Fibroblast of skin of right quadriceps (primary cell): ENCODE data around the gene ANK2.
A peak's percentile ranks its signal among the peaks of the same experiment; 100 is the strongest.

Experiments
- DNase-seq: peaks from one replicate; pipeline ENCODE4 v3.0.0-alpha.2; 2013

The ANK2 gene

GRCh38 chr4:113355550-113356371 is 306.3 kb downstream of the ANK2 start:
- peak; percentile 98 for DNase-seq

GRCh38 chr4:113356453-113356852 is 307.0 kb downstream of the ANK2 start:
- no peak for DNase-seq

GRCh38 chr4:113358784-113359183 is 309.3 kb downstream of the ANK2 start:
- DNase-seq = no peak

GRCh38 chr4:113365377-113365776 is 315.9 kb downstream of the ANK2 start:
- no peak for DNase-seq

GRCh38 chr4:113368056-113368455 is 318.6 kb downstream of the ANK2 start:
- peak; percentile 93 for DNase-seq

DNA sequence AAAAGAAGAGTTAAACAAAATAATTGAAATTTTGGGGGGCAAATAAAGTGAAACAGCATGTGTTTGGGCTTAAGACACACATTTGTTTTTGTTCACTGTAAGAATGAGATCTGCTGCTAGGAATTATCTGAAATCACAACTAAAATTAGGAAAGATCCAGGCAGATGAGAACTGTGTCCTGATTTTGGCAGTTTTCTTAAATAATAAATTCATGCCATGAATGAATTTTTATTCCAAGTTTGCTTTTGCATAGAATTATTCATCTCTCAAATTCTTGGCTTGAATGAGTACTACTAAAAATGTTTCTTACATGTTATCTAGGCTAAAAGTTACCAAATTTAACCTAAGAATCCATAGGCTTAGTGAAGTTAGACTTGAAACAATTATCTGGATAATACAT is 321.7 kb downstream of the ANK2 start:
- DNase-seq = no peak

DNA sequence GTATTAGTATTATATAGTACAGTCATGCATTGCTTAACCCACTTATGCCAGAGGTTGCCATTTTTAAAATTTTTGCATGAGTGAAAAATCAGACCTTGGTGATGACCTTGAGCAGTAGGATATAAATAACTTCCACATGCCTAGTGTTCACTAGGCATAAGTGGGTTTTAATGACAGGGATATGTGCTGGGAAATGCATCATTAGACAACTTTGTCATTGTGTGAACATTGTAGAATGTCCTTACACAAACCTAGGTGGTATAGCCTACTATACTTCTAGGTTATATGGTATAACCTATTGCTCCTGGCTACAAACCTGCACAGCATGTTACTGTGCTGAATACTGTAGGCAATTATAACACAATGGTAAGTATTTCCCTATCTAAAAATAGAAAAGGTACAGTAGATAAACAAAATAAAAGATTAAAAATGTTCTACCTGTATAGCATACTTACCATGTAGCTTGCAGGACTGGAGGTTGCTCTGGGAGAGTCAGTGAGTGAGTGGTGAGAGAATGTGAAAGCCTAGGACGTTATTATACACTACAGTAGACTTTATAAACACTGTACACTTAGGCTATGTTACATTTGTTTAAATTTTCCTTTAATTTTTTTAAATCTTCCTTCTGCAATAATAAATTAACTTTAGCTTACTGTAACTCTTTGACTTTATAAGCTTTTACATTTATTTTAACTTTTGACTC is 326.7 kb downstream of the ANK2 start:
- DNase-seq = no peak

GRCh38 chr4:113378836-113379235 is 329.4 kb downstream of the ANK2 start:
- no peak for DNase-seq

DNA sequence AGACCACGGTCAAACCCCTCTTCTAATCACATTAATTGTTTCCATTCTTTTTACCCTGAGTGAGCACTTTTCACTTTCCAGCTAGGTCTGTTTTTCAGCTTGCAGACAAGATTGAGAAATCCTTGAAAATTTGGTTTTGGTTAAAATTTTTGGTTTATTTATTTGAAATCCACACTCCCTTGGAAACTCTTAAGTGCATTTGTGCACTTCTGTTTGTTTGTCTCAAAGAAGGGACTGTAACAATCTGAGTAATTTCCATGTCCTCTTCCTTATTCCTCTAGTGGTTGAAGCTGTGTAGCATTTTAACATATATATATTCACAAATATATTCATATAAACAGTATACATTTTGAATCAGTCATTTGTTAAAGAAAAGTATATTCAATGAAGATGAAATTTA is 333.3 kb downstream of the ANK2 start:
- DNase-seq = no peak

DNA sequence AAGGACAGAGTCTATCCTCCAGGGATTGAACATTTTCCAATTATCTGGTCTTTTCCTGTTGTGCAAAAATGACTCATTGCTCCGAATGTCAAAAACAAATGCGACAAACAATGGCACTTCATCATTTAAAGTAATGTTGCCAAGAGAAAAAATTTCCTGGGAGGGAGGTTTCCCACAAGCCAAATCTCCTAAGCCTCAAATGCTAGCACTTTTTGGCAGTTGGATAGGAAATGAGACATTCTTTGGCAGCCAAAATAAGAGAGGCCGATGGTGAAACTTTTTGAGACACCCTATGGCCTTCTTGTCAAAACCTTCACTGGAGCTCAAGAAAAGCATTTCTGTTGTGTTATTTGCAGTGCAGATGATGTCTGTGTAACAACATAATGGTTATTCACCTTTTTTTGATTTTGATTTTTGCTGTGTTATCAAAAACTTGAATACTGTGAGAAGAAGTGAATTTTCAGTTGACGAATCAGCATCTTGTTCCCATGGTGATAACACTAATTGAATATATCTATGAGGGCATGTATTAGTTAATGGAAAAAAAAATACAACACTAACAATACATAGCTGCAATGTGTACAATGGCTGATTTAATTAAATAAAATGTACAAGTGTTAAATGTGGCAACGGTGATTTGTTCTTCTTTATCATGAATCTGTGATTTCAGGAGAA is 333.8 kb downstream of the ANK2 start:
- DNase-seq = peak; percentile 87

DNA sequence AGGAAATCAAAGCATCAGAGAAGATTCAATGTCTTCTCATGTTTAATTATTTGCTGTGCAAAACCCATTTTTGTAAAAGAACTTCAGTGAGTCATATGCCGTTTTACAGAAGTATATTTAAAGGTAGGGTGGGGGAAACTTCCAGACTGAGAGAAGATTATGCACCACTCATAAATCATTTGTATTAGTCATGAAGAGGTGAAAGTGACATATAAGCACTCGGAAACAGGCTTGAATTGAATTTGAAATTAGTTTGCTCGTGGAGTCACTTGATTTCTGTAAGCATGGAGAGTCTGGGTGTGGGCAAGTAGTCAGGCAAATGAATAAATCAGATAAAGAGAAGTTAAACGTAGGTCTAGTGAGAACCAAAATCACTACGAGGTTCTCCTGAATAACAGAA is 335.1 kb downstream of the ANK2 start:
- peak; percentile 82 for DNase-seq

DNA sequence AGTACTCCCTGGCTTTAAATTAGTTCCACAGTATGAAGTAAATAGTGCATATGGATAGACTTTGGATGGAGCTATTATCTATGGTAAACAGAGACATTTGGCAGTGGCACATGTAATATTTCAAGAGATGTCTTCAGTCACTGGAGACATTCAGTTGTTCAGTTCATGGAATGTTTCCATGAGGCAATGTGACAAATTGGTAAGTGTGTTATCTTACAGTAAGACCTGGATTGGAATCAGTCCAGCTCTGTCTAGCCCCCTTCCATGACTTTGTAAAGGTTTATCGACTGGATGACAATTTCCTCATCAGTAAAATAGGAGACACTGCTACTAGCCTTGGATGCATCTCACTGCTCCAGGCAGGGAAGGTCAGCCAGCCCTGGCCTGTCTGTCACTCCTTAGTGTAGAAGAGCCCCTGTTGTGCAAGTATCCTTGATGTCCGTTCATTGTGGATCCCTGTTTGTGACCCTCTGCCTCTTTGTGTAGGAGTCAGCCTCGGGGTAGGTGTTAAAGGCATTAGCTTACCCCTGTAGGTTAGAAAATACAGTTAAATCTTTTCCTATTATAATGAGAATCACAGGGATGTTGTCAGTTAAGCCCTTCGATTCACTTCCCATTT is 335.9 kb downstream of the ANK2 start:
- no peak for DNase-seq

- no peak for DNase-seq
These were observed 339.7 kb downstream of the ANK2 start for GRCh38 chr4:113389160-113389559.

GRCh38 chr4:113390850-113391249 is 341.4 kb downstream of the ANK2 start:
- DNase-seq = no peak

DNA sequence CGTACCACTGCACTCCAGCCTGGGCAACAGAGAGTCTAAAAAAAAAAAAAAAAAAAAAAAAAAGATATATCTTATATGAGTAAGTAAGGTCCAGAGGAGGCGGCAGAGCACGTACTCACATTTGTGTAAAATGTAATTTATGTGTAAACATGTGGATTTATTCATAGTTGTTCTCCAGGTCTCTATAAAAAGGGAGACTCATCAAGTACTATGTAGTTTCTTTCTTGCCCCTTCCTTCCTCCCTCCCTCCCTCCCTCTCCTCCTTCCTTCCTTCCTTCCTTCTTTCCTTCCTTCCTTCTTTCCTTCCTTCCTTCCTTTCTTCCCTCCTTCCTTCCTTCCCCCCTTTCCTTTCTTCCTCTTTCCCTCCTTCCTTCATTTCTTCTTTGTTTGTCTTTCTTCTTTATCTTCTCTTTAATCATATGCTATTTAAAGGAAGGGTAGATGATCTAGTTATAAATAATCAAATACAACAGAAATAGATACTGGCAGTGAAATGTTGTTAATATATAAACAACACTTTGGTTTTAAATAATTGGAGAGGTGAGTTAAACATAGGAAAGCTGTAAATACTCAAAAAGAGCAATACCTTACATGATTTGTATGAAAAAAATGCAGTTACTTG is 344.8 kb downstream of the ANK2 start:
- DNase-seq = no peak

DNA sequence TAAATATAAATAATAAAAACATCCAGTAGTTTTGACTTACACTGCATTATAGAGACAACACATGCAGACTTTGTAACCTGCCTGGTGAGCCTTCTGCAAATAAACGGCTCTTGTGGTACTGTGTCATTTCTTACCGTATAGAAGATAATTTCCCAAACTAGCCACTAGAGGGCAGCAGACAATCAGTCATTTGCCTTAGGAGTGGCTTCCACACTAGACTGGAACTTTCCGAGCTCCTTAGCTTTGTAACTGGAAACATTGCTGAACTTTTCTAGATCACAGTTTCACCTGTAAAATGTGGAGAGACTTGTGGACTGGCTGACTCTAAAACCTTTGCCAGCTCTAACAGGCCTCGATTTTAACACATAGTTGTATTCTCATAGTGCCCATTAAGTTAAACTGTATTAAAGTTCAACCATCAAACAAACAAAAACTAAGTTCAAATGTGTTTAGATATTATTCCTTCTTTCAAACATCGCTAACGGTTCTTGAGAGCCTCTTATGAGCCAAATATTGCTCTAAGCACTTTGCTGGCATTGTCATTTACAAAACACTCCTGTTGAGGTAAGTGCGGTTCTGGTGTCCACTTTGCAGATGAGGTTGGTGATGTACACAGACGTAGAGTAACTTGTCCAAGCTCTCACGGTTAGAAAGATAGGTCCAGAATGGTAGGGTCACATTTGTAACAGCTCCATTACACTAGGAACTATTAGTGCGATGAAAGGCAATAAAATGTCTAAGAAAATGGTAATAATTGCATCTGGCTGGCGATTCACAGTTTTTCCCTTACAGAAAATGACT is 345.5 kb downstream of the ANK2 start:
- peak; percentile 84 for DNase-seq

DNA sequence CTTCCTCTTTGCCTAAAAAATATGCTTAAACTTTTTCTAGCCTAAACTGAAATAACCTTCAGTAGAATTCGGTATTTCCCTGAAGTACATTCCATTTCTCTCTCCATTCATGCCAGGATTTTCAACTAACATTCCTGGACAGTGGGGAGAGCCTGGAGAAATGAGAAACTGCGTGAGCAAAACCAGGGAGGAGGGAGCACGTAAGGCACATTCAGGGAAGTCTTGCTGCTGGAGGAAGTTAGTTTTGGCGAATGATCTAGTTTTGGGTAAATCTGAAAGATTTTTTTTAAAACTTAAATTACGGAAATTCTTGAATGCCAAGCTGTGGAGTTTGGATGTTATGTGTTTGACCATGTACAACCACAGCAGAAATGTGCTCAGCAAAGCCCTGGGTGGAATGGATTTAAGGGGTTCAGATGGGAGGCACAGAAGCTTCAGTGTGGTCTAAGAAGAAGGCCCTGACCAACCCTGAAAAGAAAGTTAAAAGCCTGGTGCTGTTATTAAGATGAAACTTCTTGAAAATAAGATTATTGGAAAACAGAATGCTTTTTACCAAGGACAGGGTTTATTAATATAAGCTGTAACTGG is 347.8 kb downstream of the ANK2 start:
- peak; percentile 85 for DNase-seq

DNA sequence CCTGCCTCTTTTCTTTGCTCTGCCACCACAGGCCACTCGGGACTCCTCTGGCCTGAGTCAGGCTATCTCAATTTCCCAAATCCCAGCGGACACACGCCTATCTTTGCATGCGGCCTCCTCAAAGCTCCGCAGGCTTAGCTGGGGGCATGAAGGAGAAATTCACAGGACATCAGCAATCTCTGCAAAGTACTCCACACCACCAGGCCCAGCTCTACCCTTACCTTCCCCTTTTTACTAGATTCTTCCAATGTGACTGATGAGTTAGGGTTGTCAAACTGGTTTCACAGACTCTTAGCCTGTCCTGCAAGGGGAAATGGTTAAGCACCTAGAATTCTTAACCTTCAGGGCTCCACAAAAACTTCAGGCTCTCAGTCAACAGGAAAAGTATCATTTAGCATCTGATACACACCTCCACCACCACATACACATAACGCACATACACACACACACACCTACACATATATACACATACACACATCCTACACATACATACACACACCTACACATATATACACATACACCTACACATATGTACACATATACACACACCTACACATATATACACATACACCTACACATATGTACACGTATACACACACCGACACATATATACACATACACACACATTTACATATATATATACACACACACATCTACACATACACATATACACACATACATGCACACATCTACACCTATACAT is 349.1 kb downstream of the ANK2 start:
- no peak for DNase-seq

- no peak for DNase-seq
These were observed 354.7 kb downstream of the ANK2 start for GRCh38 chr4:113404167-113404571.

- DNase-seq = no peak
These were observed 355.4 kb downstream of the ANK2 start for GRCh38 chr4:113404841-113405240.
